GM18507 (cell line): ENCODE data around the gene CAMSAP1.

ENCODE experiments used
- DNase-seq: peaks from one replicate; pipeline ENCODE4 v3.0.0; 2011; ENCODE audit warnings: low read depth; ENCODE audit not compliant: insufficient read length; ENCODE audit errors: extremely low spot score
- FAIRE-seq: peaks from 2 replicates; lab custom pipeline; 2011; peaks lifted over from hg19 to GRCh38; lab: Jason Lieb, UNC

CAMSAP1 gene

DNA sequence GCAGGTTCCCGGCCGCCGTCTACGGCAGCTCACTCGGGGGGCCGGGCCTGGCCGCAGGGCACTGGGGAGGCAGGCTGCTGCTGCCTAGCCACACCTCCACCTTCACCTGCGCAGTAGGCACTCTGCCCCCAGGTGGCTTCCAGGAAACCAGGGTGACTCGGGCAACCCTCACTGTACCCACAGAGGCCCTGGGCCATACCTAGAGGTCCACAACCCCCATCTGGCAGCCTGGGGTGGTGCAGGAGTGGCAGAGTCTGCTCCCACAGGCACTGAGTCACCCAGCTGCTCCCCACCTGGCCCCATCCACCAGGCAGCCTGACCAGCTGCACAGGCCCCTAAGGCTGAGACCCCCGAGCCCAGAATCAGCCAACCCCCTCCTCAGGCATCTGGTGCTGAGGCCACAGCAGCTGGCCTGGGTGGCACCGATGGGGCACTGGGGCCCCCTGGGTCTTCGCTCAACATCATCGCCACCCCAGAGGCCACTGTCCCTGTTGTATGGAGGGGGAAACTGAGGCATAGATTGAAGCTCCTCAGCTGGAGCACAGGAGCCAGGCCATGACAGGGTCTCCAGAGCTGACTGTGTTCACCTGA, 135.2 kb downstream of the CAMSAP1 start:
- no peak for FAIRE-seq
- no peak for DNase-seq

DNA sequence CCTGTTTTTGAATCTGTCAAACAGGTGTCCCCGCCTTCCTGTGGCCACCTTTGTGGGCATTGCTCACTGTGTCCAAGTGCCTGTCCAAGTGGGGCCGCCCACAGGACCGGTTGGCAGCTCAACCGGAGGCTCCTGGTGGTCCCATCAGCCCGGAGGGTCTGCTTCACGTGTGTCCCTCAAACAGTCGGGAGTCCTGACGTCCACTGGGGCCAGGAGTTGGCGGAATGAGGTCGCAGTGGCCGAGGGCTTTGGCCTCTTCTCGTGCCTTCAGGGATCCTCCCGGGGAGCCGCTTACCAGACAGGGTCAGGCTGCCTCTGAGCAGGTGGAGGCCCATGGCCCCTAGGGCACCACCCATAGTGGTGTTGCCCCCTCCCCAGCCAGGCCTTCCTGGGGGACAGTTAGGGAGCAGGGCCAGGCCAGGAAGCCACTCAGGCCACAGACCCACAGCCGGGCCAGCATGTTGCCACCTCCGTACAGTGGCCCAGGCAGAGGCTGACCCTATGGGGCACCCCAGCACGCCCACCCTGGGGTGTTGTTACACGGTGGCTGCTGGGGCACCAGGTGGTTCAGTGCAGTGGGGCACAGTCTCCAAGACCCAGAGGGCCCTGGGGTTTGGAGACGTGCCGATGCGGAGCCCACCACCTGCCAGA, 135.8 kb downstream of the CAMSAP1 start:
- no peak for FAIRE-seq
- DNase-seq, result no peak

- no peak for FAIRE-seq
- DNase-seq, result no peak
These were observed 136.6 kb downstream of the CAMSAP1 start for GRCh38 chr9:135770771-135771170.

DNA sequence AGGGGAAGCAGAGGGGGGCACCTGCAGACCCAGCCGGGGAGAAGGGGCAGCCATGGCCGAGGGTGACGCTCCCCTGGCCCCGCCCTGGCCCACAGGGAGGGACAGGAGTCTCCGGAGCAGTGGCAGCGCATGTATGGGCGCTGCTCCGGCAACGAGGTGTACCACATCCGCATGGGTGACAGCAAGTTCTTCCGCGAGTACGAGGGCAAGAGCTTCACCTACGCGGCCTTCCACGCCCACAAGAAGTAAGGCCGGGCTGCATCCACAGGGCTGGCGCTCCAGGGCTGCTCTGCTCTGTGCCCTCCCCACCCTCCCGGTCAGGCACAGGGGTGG, 137.2 kb downstream of the CAMSAP1 start:
- DNase-seq, result no peak

GRCh38 chr9:135769489-135770202, 137.7 kb downstream of the CAMSAP1 start:
- no peak for DNase-seq
- no peak for FAIRE-seq

More for the DNA sequence above, 137.2 kb downstream of the CAMSAP1 start:
- no peak for FAIRE-seq

GRCh38 chr9:135768516-135769218, 138.7 kb downstream of the CAMSAP1 start:
- FAIRE-seq (no peak), DNase-seq (no peak)

DNA sequence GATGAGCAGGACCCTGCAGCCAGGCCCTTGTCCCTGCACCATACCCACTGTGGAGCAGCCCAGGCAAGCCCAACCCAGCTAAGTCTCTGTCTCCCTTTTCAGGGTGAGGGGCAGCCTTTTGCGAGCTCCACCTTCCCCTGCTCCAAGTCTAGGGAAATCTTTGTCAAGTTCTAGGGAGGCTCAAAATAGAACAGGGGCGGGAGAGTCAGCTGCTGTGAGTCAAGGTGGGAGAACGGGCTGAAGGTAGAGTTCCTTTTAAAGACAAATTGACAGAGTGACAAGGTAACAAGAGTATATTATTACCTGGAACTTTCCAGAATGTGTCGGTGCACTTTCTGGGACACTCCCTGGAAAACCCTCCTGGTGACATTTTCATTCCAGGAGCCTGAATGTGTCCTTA, 140.6 kb downstream of the CAMSAP1 start:
- no peak for DNase-seq
- FAIRE-seq, result no peak

GRCh38 chr9:135766251-135766650, 141.1 kb downstream of the CAMSAP1 start:
- FAIRE-seq (no peak), DNase-seq (no peak)

DNA sequence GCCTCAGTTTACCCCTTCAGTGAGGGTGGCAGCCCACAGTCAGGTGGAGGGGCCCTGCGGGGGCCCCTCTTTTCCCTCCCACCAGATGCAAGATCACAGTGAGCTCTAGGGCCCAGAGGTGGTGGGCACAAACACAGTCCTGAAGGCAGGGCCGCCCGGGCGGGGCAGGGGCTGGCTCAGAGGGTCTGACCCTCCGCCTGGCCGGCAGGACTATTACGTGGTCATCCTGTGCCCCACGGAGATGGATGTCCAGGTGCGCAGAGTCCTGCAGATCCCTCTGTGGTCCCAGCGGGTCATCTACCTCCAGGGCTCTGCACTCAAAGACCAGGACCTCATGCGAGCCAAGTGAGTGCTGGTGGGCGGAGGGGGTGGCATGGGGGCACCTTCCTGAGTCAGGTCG, 141.9 kb downstream of the CAMSAP1 start:
- no peak for DNase-seq
- FAIRE-seq, result no peak

DNA sequence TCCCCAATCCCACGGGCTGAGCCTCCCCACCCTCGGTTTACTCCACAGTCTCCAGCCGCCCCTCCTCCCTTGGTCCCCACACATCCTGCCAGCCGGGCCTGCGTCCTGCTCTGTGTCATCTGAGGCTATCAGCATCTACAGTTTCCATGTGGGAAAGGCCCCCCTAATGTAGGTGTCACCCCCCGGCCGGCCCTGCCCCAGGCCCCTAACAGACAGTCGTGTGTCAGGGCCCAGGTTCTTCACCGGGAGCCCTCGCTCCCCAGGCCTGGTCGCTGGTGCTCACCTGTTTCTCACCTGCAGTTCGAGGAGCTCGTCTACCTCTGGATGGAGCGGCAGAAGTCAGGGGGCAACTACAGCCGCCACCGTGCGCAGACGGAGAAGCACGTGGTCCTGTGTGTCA, 142.6 kb downstream of the CAMSAP1 start:
- no peak for FAIRE-seq
- DNase-seq, result no peak

- FAIRE-seq, result no peak
- DNase-seq, result no peak
These were observed 143.5 kb downstream of the CAMSAP1 start for GRCh38 chr9:135763716-135764446.

- FAIRE-seq, result no peak
- no peak for DNase-seq
These were observed 144.4 kb downstream of the CAMSAP1 start for GRCh38 chr9:135762921-135763320.

GRCh38 chr9:135761845-135762168, 145.5 kb downstream of the CAMSAP1 start:
- FAIRE-seq, result no peak

DNA sequence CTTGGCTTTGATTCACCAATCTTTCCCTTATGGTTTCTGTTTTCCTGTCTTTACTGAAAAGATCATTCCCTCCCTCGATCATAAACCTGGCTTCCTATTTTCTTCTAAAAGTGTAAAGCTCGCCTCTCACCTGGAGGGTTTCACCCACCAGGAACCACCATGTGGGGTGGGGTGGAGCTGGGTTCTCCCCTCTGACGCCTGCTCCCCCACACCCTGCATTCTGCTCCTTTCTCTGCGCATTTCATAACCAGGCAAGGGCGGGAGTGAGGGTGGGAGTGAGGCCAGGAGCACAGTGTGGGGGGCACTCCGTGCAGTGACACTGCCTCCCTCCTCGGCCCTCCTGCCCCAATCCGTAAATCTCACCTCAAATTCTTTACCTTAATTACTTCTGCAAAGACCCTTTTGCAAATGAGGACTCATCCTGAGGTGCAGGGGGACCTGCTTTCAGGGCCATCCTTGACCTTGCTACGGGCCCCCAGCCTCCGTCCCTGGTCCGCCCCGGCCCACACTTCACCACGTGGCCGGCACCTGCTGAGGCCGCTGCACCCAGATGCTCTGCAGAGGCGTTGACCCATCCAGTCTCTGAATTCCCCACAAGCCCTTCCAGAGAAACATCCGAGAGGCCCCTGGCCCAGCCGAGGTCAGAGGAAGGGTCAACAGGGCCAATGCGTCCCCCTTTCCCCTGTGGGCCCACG, 146.0 kb downstream of the CAMSAP1 start:
- FAIRE-seq (no peak), DNase-seq (no peak)

More at GRCh38 chr9:135761845-135762168, 145.5 kb downstream of the CAMSAP1 start:
- no peak for DNase-seq

- no peak for DNase-seq
- no peak for FAIRE-seq
These were observed 146.9 kb downstream of the CAMSAP1 start for GRCh38 chr9:135760465-135760864.

DNA sequence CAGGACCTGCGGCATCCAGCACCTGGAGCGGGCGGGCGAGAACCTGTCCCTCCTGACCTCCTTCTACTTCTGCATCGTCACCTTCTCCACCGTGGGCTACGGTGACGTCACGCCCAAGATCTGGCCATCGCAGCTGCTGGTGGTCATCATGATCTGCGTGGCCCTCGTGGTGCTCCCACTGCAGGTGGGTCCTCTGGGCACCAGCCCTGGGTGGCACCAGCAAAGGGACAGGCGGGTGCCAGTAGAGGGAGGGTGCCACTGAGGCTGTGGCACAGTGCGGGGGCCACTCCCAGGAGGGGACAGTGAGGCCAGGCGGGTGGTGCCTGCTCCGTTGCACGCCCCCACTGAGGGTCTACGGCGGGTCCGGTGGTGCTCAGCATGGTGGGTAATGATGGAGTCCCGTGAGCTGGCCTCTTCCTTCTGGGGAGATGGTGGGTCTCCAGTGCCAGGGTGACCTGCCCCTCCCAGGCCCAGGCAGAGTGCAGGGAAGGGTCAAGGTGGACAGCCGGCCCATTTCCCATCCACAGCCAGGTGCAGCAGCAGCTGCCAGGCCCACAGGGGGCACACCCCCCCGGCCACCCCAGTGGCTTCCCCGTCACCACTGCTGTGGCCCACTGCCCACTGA, 147.6 kb downstream of the CAMSAP1 start:
- FAIRE-seq (no peak), DNase-seq (no peak)

DNA sequence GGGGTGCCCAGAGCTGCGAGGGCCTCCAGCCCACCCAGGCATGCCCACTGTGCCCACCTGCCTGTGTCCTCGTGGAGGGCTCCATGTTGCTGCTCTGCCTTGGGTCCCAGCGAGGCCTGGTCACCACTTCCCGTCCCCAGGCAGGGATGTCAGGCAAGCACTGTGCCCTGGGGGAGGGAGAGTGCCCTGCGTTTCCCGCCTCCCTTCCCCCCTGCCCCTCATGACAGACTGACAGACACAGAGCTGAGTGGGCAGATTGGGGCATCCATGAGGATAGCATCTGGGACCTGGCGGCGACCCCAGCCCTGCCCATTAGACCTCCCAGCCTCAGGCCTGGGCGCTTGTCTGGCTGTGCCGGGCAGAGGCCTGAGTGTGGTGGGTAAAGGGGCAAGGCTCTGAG, 148.5 kb downstream of the CAMSAP1 start:
- no peak for DNase-seq
- FAIRE-seq, result no peak
